HepG2 (cell line): ENCODE measurements around the gene SLC26A3. TPM values are rescaled to one million over a fixed set of nuclear protein-coding genes. Genes with fewer than 3 reads are reported as not detected.

Source experiments
- ATAC-seq: fragments of 200-7000 bp; cut with Tn5 transposase; 3 replicates; pipeline ENCODE4 v1.9.1; 2020; ENCODE audit warnings: mild to moderate bottlenecking, moderate library complexity
- BruUV-seq: library from RNA; stranded (reverse); fragments of 400-500 nt; replicated peaks from 2 replicates; lab custom pipeline; 2021; lab: Mats Ljungman, UMichigan
- CTCF ChIA-PET: fragments of 300-600 bp; formaldehyde crosslinking; extraction: SDS; loops from one replicate; lab custom pipeline; 2021; ENCODE audit warnings: low total read pairs, inconsistent platforms, low intra/inter-chr PET ratio; lab: Yijun Ruan, JAX
- POLR2A ChIA-PET: fragments of 350-600 bp; sonication (Branson Sonifier 250); formaldehyde crosslinking; loops from one replicate; lab custom pipeline; 2020; ENCODE audit warnings: antibody characterized with exemption, inconsistent platforms; lab: Yijun Ruan, JAX
- DNase-seq: peaks from one replicate; pipeline ENCODE4 v3.0.0-alpha.2; 2015; ENCODE audit warnings: low spot score
- FAIRE-seq: peaks from 3 replicates; lab custom pipeline; 2011; peaks lifted over from hg19 to GRCh38; lab: Jason Lieb, UNC
- H2AFZ ChIP-seq: one replicate; pipeline ENCODE4 v1.6.1; 2011; ENCODE audit warnings: low read length, inconsistent platforms
- H3K27ac ChIP-seq: fragments of 300-600 bp; 3 replicates; pipeline ENCODE4 v1.8.0; 2011; ENCODE audit warnings: mixed run types, mild to moderate bottlenecking, mixed read lengths, low read length, inconsistent platforms; ENCODE audit not compliant: insufficient read depth; ENCODE audit errors: extremely low read length
- H3K27me3 ChIP-seq, 2 experiments: fragments of 200-600 bp in 1 of 2; 2 replicates in 1 of 2; 3 replicates in 1 of 2; pipeline versions ENCODE4 v1.6.0 to v1.8.0; 2011; ENCODE audit warnings: low read length in 2 of 2, mild to moderate bottlenecking in 2 of 2, moderate library complexity in 2 of 2, inconsistent platforms in 1 of 2; ENCODE audit not compliant: insufficient read depth in 2 of 2, control insufficient read depth in 1 of 2
- H3K36me3 ChIP-seq, 2 experiments: fragments of 200-600 bp in 1 of 2; replicated peaks in 1 of 2; 2 replicates in 1 of 2; 3 replicates in 1 of 2; pipeline versions ENCODE4 v1.5.1 to v1.8.0; 2011; ENCODE audit warnings: low read length in 2 of 2, inconsistent platforms in 1 of 2; ENCODE audit not compliant: insufficient read depth in 2 of 2, control insufficient read depth in 1 of 2
- H3K4me1 ChIP-seq: 2 replicates; pipeline ENCODE4 v1.5.1; 2012; ENCODE audit warnings: low read length, inconsistent platforms; ENCODE audit not compliant: insufficient read depth
- H3K4me2 ChIP-seq: 2 replicates; pipeline ENCODE4 v1.6.0; 2011; ENCODE audit warnings: low read depth, low read length, inconsistent platforms
- H3K4me3 ChIP-seq, 3 experiments: fragments of 200-600 bp in 1 of 3; sonication (generic), shearing (Covaris generic) in 1 of 3; replicated peaks in 1 of 3; 2 replicates each; pipeline ENCODE4 v1.5.1; 2011 to 2016; ENCODE audit warnings: low read length in 3 of 3, inconsistent platforms in 2 of 3, low read depth in 2 of 3, mild to moderate bottlenecking in 2 of 3, control low read depth in 1 of 3, mixed read lengths in 1 of 3; ENCODE audit not compliant: insufficient read depth in 1 of 3
- H3K79me2 ChIP-seq: one replicate; pipeline ENCODE4 v1.6.1; 2011; ENCODE audit warnings: low read length, inconsistent platforms; ENCODE audit not compliant: insufficient read depth
- H3K9ac ChIP-seq: 2 replicates; pipeline ENCODE4 v1.6.0; 2011; ENCODE audit warnings: mild to moderate bottlenecking, low read depth, low read length, inconsistent platforms; ENCODE audit not compliant: insufficient read depth
- H3K9me3 ChIP-seq: 2 replicates; pipeline ENCODE4 v1.5.1; 2012; ENCODE audit warnings: mild to moderate bottlenecking, low read length
- H4K20me1 ChIP-seq: 2 replicates; pipeline ENCODE4 v1.6.0; 2011; ENCODE audit warnings: inconsistent platforms, mild to moderate bottlenecking, low read length, moderate library complexity; ENCODE audit not compliant: insufficient read depth
- GABPB1 ChIP-seq: IDR thresholded peaks from 2 replicates; pipeline ENCODE4 v1.6.1; 2016; ENCODE audit warnings: mild to moderate bottlenecking, missing genetic modification reagents, moderate library complexity, missing compliant biosample characterization
- GMEB2 ChIP-seq: IDR thresholded peaks from 2 replicates; pipeline ENCODE4 v1.6.1; 2016; ENCODE audit warnings: missing biosample characterization, missing genetic modification reagents, low read depth
- HNRNPLL ChIP-seq: fragments of 200-400 bp; formaldehyde crosslinking; IDR thresholded peaks from 2 replicates; pipeline ENCODE4 v1.6.1; 2017; ENCODE audit warnings: mild to moderate bottlenecking, low read depth, low read length; ENCODE audit not compliant: poor library complexity, severe bottlenecking
- MATR3 ChIP-seq: sonication (generic); formaldehyde crosslinking; IDR thresholded peaks from 2 replicates; pipeline ENCODE4 v1.4.0; 2020; ENCODE audit warnings: missing genetic modification reagents
- RBM22 ChIP-seq: fragments of 200-400 bp; formaldehyde crosslinking; optimal IDR thresholded peaks from 2 replicates; pipeline ENCODE3; 2017; ENCODE audit warnings: mild to moderate bottlenecking, low read length, moderate library complexity
- USF2 ChIP-seq, 2 experiments: sonication (generic) in 1 of 2; formaldehyde crosslinking in 1 of 2; IDR thresholded peaks; 2 replicates each; pipeline versions ENCODE4 v1.5.1 to v1.6.1; 2011 to 2020; ENCODE audit warnings: borderline replicate concordance in 1 of 2, low read depth in 1 of 2, low read length in 1 of 2, mild to moderate bottlenecking in 1 of 2, missing genetic modification reagents in 1 of 2, moderate library complexity in 1 of 2
- ZC3H4 ChIP-seq: sonication (generic); formaldehyde crosslinking; IDR thresholded peaks from 2 replicates; pipeline ENCODE4 v1.4.0; 2020; ENCODE audit warnings: missing genetic modification reagents, borderline replicate concordance
- ZMYM2 ChIP-seq: sonication (generic); formaldehyde crosslinking; IDR thresholded peaks from 2 replicates; pipeline ENCODE4 v1.8.0; 2022; ENCODE audit warnings: mild to moderate bottlenecking, missing genetic modification reagents
- ZNF30 ChIP-seq: sonication (generic); formaldehyde crosslinking; IDR thresholded peaks from 2 replicates; pipeline ENCODE4 v1.5.0; 2020; ENCODE audit warnings: mild to moderate bottlenecking, missing genetic modification reagents
- ZNF549 ChIP-seq: sonication (generic); formaldehyde crosslinking; IDR thresholded peaks from 2 replicates; pipeline ENCODE4 v1.5.0; 2020; ENCODE audit warnings: missing genetic modification reagents
- ZNF7 ChIP-seq: IDR thresholded peaks from 2 replicates; pipeline ENCODE4 v1.6.1; 2016; ENCODE audit warnings: missing biosample characterization, missing genetic modification reagents
- ZNF704 ChIP-seq: sonication (generic); formaldehyde crosslinking; IDR thresholded peaks from 2 replicates; pipeline ENCODE4 v1.8.1; 2023; ENCODE audit warnings: mild to moderate bottlenecking, inconsistent platforms, moderate library complexity, missing genetic modification reagents, borderline replicate concordance
- WGBS: methylation state at CpG from one replicate; pipeline ENCODE4 v1.1.6; 2017; ENCODE audit warnings: low lambda C conversion rate; 5-methylcytosine and 5-hydroxymethylcytosine counted together
- in situ Hi-C: cut with HindIII; loops from 2 replicates; pipeline ENCODE4 v1.10.0; 2017; ENCODE audit warnings: low pct_unique_long_range_greater_than_20kb; ENCODE audit not compliant: extremely low pct_ligation_motif_present
- intact Hi-C: fragments of 100-400 bp; cut with micrococcal nuclease; formaldehyde crosslinking; loops from one replicate; pipeline ENCODE4 v1.10.0; 2022; ENCODE audit not compliant: unreplicated experiment
- polyA plus RNA-seq, 8 experiments: library from polyadenylated mRNA; depleted of rRNA in 3 of 8; stranded (reverse) in 7 of 8; unstranded in 1 of 8; fragments of >200 nt; fragmentation: Illumina TruSeq in 4 of 8; extraction: Trizol in 4 of 8; gene quantifications; 2 replicates each; pipeline versions ENCODE4 v1.2.1 to v1.2.3, GENCODE V29; 2011 to 2016; ENCODE audit warnings: low read depth in 4 of 8, missing spikeins in 1 of 8, mixed read lengths in 1 of 8; ENCODE audit not compliant: insufficient read depth in 1 of 8
- total RNA-seq, 5 experiments: library from RNA; depleted of rRNA; stranded (reverse); fragments of >200 nt; fragmentation: Illumina TruSeq; extraction: Trizol; gene quantifications; 2 replicates each; pipeline ENCODE4 v1.2.3, GENCODE V29; 2016; ENCODE audit warnings: low read depth in 1 of 5

SLC26A3 gene
- total and polyA plus RNA-seq, 2 of the 13 experiments (the other 11 are each of a cell fraction or from before 2014, with no cell fraction given) = 0.11 to 0.30 TPM

- in situ Hi-C loops = no loop called here
- Histone ChIP-seq H3K9ac (no peak overlapping the region), H3K4me1 (peaks cover 18% of the 10 kb centered on the region)
- FAIRE-seq = no peak
- WGBS = 99% methylated on average over 7 of the region's 7 CpGs
- TF ChIP-seq MATR3 (CRISPR knock-in tag) (no peak), RBM22 (peak; percentile 11)
- TF ChIP-seq, all 625 proteins: peak for 1
- no peak overlapping the region for H3K4me2 ChIP-seq
- no peak overlapping the region for H2AFZ ChIP-seq
- POLR2A ChIA-PET = no interaction called here
- intact Hi-C loops = no loop called here
- peaks cover 30% of the 10 kb centered on the region for H3K79me2 ChIP-seq
- H4K20me1 ChIP-seq = peaks cover 7% of the 10 kb centered on the region; the same call in 1 of the 2 replicates
- no peaks in the 10 kb centered on the region for H3K27me3 ChIP-seq
- no peak overlapping the region for H3K27ac ChIP-seq
- BruUV-seq = no TSS peak
- no peaks in the 10 kb centered on the region for H3K9me3 ChIP-seq
- CTCF ChIA-PET = no interaction called here
- DNase-seq = no peak
- H3K36me3 ChIP-seq = peaks cover 5 to 40% of the 10 kb centered on the region in 2 experiments
- H3K4me3 ChIP-seq = no peak overlapping the region
- no peak for ATAC-seq
Measured at GRCh38 chr7:107751113-107751512, 51.9 kb downstream of the SLC26A3 start.

GRCh38 chr7:107746006-107746405 is 57.0 kb downstream of the SLC26A3 start:
- Histone ChIP-seq H2AFZ (no peak overlapping the region), H3K9me3 (no peaks in the 10 kb centered on the region), H3K27me3 (no peaks in the 10 kb centered on the region; a peak in 1 of 5 replicates), H3K4me1 (peaks cover 37% of the 10 kb centered on the region), H3K79me2 (peaks cover 51% of the 10 kb centered on the region), H3K27ac (no peak overlapping the region), H3K4me3 (peak overlapping the region; percentile 86 to 92 (median 87); a peak in 4 of 6 replicates), H3K4me2 (peak overlapping the region; percentile 94), H4K20me1 (peaks cover 17% of the 10 kb centered on the region), H3K36me3 (peaks cover under 1 to 21% of the 10 kb centered on the region in 2 experiments; a peak in 2 of 5 replicates), H3K9ac (peak overlapping the region; percentile 92; the same call in 1 of the 2 replicates)
- FAIRE-seq (no peak), DNase-seq (no peak), ATAC-seq (no peak)
- intact Hi-C loops = loop anchor here (10.0 kb wide), 2 partner anchors 269 to 399 kb away; no protein-coding TSS in a partner anchor
- POLR2A ChIA-PET = no interaction called here
- in situ Hi-C loops = loop anchor here (25.0 kb wide), 1 partner anchor 366 kb away; no protein-coding TSS in a partner anchor
- BruUV-seq = no TSS peak
- WGBS = 70% methylated on average over 3 of the region's 3 CpGs
- CTCF ChIA-PET = no interaction called here
- TF ChIP-seq USF2 (IDR thresholded peaks at IDR 0.05; ENCODE audit: low read depth, low read length) (no peak), USF2 (CRISPR knock-in tag; IDR thresholded peaks at IDR 0.05; ENCODE audit: borderline replicate concordance) (no peak), ZNF549 (no peak), ZNF7 (no peak), HNRNPLL (no peak), ZC3H4 (CRISPR knock-in tag) (no peak), ZNF704 (no peak), ZNF30 (CRISPR knock-in tag) (no peak), GABPB1 (no peak), GMEB2 (CRISPR knock-in tag) (no peak), ZMYM2 (CRISPR knock-in tag) (no peak)
